ENCODE data around the gene DUSP8. TPM values are rescaled to one million over a fixed set of nuclear protein-coding genes. Genes with fewer than 3 reads are reported as not detected.
A peak's percentile ranks its signal among the peaks of the same experiment; 100 is the strongest.
"Not testable (repeated sequence)": the region's sequence is repeated elsewhere in the genome, so short reads cannot be mapped to it uniquely, and the experiment has no call there.

Gene DUSP8
- total RNA-seq, 4 donors from 2014 or later, result 2.5 to 8.5 (median 4.8) TPM

- no peaks in the 10 kb centered on the region for H3K27me3 ChIP-seq
- peak overlapping the region in 2 of 4 donors; percentile 11 to 17 for H3K4me3 ChIP-seq
- H3K27ac ChIP-seq (replicated peaks in 1 of 4), result peak overlapping the region in 2 of 4 donors; percentile 31 to 34
- no peaks in the 10 kb centered on the region for H3K36me3 ChIP-seq
- H3K9me3 ChIP-seq, result no peaks in the 10 kb centered on the region
- WGBS, result 67% methylated on average over 23 of the region's 31 CpGs
- intact Hi-C loops (cut with DNase I), result loop anchor here (2.0 kb wide), 2 partner anchors 60 to 312 kb away; no protein-coding TSS in a partner anchor
- DNase-seq (ENCODE audit: extremely low spot score), result no peak
- peaks cover 45 to 94% (median 81%) of the 10 kb centered on the region in 4 donors for H3K4me1 ChIP-seq
- TF ChIP-seq POLR2A (IDR thresholded peaks at IDR 0.05; ENCODE audit: low read depth) (no peak), CTCF (IDR thresholded peaks at IDR 0.05) (no peak), EP300 (IDR thresholded peaks at IDR 0.05) (no peak), POLR2AphosphoS5 (IDR thresholded peaks at IDR 0.05) (no peak)
Observed at GRCh38 chr11:1514336-1515061, 57.6 kb downstream of the DUSP8 start.

- 70% methylated on average over 17 of the region's 23 CpGs for WGBS
- no peak for DNase-seq (ENCODE audit: extremely low spot score)
- TF ChIP-seq CTCF (IDR thresholded peaks at IDR 0.05) (no peak), EP300 (IDR thresholded peaks at IDR 0.05) (no peak), POLR2AphosphoS5 (IDR thresholded peaks at IDR 0.05) (no peak), POLR2A (IDR thresholded peaks at IDR 0.05; ENCODE audit: low read depth) (no peak)
- intact Hi-C loops (cut with DNase I), result loop anchor here (2.0 kb wide), 2 partner anchors 59 to 311 kb away; no protein-coding TSS in a partner anchor
- Histone ChIP-seq H3K4me1 (peaks cover 50 to 94% (median 83%) of the 10 kb centered on the region in 4 donors), H3K9me3 (no peaks in the 10 kb centered on the region), H3K4me3 (no peak overlapping the region), H3K27me3 (no peaks in the 10 kb centered on the region), H3K27ac (replicated peaks in 1 of 4) (peak overlapping the region in 2 of 4 donors; percentile 31 to 54), H3K36me3 (no peaks in the 10 kb centered on the region)
Observed at GRCh38 chr11:1513326-1514296, 58.5 kb downstream of the DUSP8 start.

- Histone ChIP-seq H3K4me1 (peaks cover 58 to 94% (median 84%) of the 10 kb centered on the region in 4 donors), H3K27ac (replicated peaks in 1 of 4) (peak overlapping the region in 1 of 4 donors; percentile 54)
- intact Hi-C loops (cut with DNase I), result not testable (repeated sequence)
Observed at GRCh38 chr11:1512531-1513258, 59.4 kb downstream of the DUSP8 start.

GRCh38 chr11:1511937-1512496 lies 60.1 kb downstream of the DUSP8 start:
- intact Hi-C loops (cut with DNase I), result no loop called here
- peak overlapping the region in 1 of 4 donors; percentile 8 for H3K27ac ChIP-seq (replicated peaks in 1 of 4)

More at GRCh38 chr11:1512531-1513258, 59.4 kb downstream of the DUSP8 start:
- not testable (repeated sequence) for H3K36me3 ChIP-seq; H3K9me3 ChIP-seq; DNase-seq (ENCODE audit: extremely low spot score); H3K4me3 ChIP-seq; H3K27me3 ChIP-seq
- WGBS, result 76% methylated on average over 7 of the region's 9 CpGs

More at GRCh38 chr11:1511937-1512496, 60.1 kb downstream of the DUSP8 start:
- no peak for DNase-seq (ENCODE audit: extremely low spot score)
- WGBS, result 80% methylated on average over 9 of the region's 12 CpGs
- TF ChIP-seq POLR2A (IDR thresholded peaks at IDR 0.05; ENCODE audit: low read depth) (no peak), CTCF (IDR thresholded peaks at IDR 0.05) (no peak), EP300 (IDR thresholded peaks at IDR 0.05) (no peak), POLR2AphosphoS5 (IDR thresholded peaks at IDR 0.05) (no peak)
- Histone ChIP-seq H3K4me1 (peaks cover 58 to 94% (median 84%) of the 10 kb centered on the region in 4 donors), H3K36me3 (no peaks in the 10 kb centered on the region), H3K4me3 (no peak overlapping the region), H3K27me3 (no peaks in the 10 kb centered on the region), H3K9me3 (no peaks in the 10 kb centered on the region)

All from esophagus muscularis mucosa (tissue), 4 donors.